Pancreas (tissue), 10 donors: ENCODE measurements around the gene SPIRE1. TPM values are rescaled to one million over a fixed set of nuclear protein-coding genes. Genes with fewer than 3 reads are reported as not detected.

Experiments
- ATAC-seq, 4 donors: fragments of 200-7000 bp; cut with Tn5 transposase; one replicate each; pipeline versions ENCODE4 v1.8.0 to v1.9.1; 2020; ENCODE audit warnings: mild to moderate bottlenecking in 4 of 4, moderate library complexity in 4 of 4
- DNase-seq, 6 donors: peaks; one replicate each; pipeline ENCODE4 v3.0.0-alpha.2; 2020
- FAIRE-seq: peaks from 2 replicates; lab custom pipeline; 2012; peaks lifted over from hg19 to GRCh38; lab: Jason Lieb, UNC
- H3K27ac ChIP-seq, 4 donors: fragments of 200-600 bp; sonication (generic); 1 replicate in 3 of 4; 2 replicates in 1 of 4; pipeline versions ENCODE4 v1.5.0 to v1.8.0; 2020
- H3K27me3 ChIP-seq, 4 donors: fragments of 200-600 bp; one replicate each; pipeline ENCODE4 v1.8.0; 2021
- H3K36me3 ChIP-seq, 3 donors: fragments of 200-600 bp; sonication (generic) in 1 of 3; one replicate each; pipeline versions ENCODE4 v1.5.0 to v1.8.0; 2020 to 2021
- H3K4me1 ChIP-seq, 3 donors: fragments of 200-600 bp; one replicate each; pipeline ENCODE4 v1.8.0; 2021
- H3K4me3 ChIP-seq, 4 donors: fragments of 200-600 bp; sonication (generic) in 2 of 4; one replicate each; pipeline versions ENCODE4 v1.5.0 to v1.8.0; 2020 to 2021
- H3K9me3 ChIP-seq, 4 donors: fragments of 200-600 bp; one replicate each; pipeline ENCODE4 v1.8.0; 2021
- CTCF ChIP-seq, 4 donors: fragments of 200-600 bp; sonication (generic) in 3 of 4; IDR thresholded peaks; one replicate each; pipeline versions ENCODE4 v1.5.0 to v1.8.0; 2021; ENCODE audit warnings: antibody characterized with exemption in 4 of 4
- WGBS, 2 donors: extraction: QIAGEN DNeasy Blood & Tissue Kit; methylation state at CpG; one replicate each; pipeline ENCODE4 v1.1.7; 2013; 5-methylcytosine and 5-hydroxymethylcytosine counted together
- intact Hi-C, 3 donors: fragments of 100-400 bp; cut with DNase I; formaldehyde crosslinking; loops; one replicate each; pipeline versions ENCODE4 v1.11.1 to v1.14.2; 2022
- polyA plus RNA-seq, 2 donors: library from polyadenylated mRNA; stranded (reverse); fragments of 200-250 nt; gene quantifications; one replicate each; pipeline ENCODE4 v1.2.3, GENCODE V29; 2013
- total RNA-seq, 6 donors: library from RNA; stranded (reverse); fragmentation: NEBNext Ultra II Directional in 4 of 6; extraction: Animal tissue kit (Norgen Biotek cat#: 25700) in 4 of 6; gene quantifications; one replicate each; pipeline versions ENCODE4 v1.2.1 to v1.2.4, GENCODE V29; 2021 to 2023
- donor health status: healthy with polysubstance abuse.
- donor health status: DM: no; HTN: no; CAD: no; lungs with moderate emphysema.
- donor health status: DM: no; HTN: no; CAD: no.
- donor health status: control.
- donor health status: control.
- donor health status: Bipolar disorder and iron deficiency.
- donor health status: DM: yes; HTN: yes; CAD: no.
- donor health status: DM: no; HTN: no; CAD: no.
- donor health status: DM: no; HTN: no; CAD: no.
- donor health status: DM: yes; HTN: yes; CAD: no.

The SPIRE1 gene
- total and polyA plus RNA-seq, 8 donors, result 2.9 to 17.6 (median 10.0) TPM

- FAIRE-seq (no peak), ATAC-seq (no peak), DNase-seq (no peak)
- Histone ChIP-seq H3K4me1 (no peaks in the 10 kb centered on the region), H3K9me3 (no peaks in the 10 kb centered on the region), H3K27me3 (peaks cover 0 to 3% (median 0%) of the 10 kb centered on the region in 4 donors), H3K27ac (no peak overlapping the region), H3K36me3 (no peaks in the 10 kb centered on the region), H3K4me3 (no peak overlapping the region)
- 41 to 61% methylated on average over 9 of the region's 9 CpGs for WGBS, 2 donors
- TF ChIP-seq CTCF (IDR thresholded peaks at IDR 0.05), result no peak
- intact Hi-C loops, result no loop called here
Observed at GRCh38 chr18:12401881-12402280, 256.0 kb downstream of the SPIRE1 start.

GRCh38 chr18:12399231-12399630, 258.7 kb downstream of the SPIRE1 start:
- WGBS, 2 donors, result 81% methylated on average over 5 of the region's 5 CpGs

GRCh38 chr18:12398625-12399024, 259.3 kb downstream of the SPIRE1 start:
- ATAC-seq, result no peak
- DNase-seq, result no peak
- TF ChIP-seq CTCF (IDR thresholded peaks at IDR 0.05), result no peak
- Histone ChIP-seq H3K27me3 (no peaks in the 10 kb centered on the region), H3K27ac (no peak overlapping the region), H3K4me3 (no peak overlapping the region), H3K9me3 (no peaks in the 10 kb centered on the region), H3K36me3 (no peaks in the 10 kb centered on the region), H3K4me1 (no peaks in the 10 kb centered on the region)
- intact Hi-C loops, result no loop called here
- no peak for FAIRE-seq
- 64 to 73% methylated on average over 5 of the region's 5 CpGs for WGBS, 2 donors

More at GRCh38 chr18:12399231-12399630, 258.7 kb downstream of the SPIRE1 start:
- H3K27ac ChIP-seq, result no peak overlapping the region
- ATAC-seq (no peak), DNase-seq (no peak), FAIRE-seq (no peak)
- no peak for TF ChIP-seq CTCF (IDR thresholded peaks at IDR 0.05)
- no peaks in the 10 kb centered on the region for H3K4me1 ChIP-seq
- no peak overlapping the region for H3K4me3 ChIP-seq
- H3K36me3 ChIP-seq, result no peaks in the 10 kb centered on the region
- no peaks in the 10 kb centered on the region for H3K27me3 ChIP-seq
- no peaks in the 10 kb centered on the region for H3K9me3 ChIP-seq
- intact Hi-C loops, result no loop called here

- intact Hi-C loops, result no loop called here
- H3K9me3 ChIP-seq, result no peaks in the 10 kb centered on the region
- FAIRE-seq (no peak), ATAC-seq (no peak), DNase-seq (no peak)
- H3K4me1 ChIP-seq, result no peaks in the 10 kb centered on the region
- H3K4me3 ChIP-seq, result no peak overlapping the region
- WGBS, 2 donors, result 70 to 82% methylated on average over 6 of the region's 6 CpGs
- TF ChIP-seq CTCF (IDR thresholded peaks at IDR 0.05), result no peak
- no peak overlapping the region for H3K27ac ChIP-seq
- no peaks in the 10 kb centered on the region for H3K27me3 ChIP-seq
- no peaks in the 10 kb centered on the region for H3K36me3 ChIP-seq
Observed at GRCh38 chr18:12397793-12398192, 260.1 kb downstream of the SPIRE1 start.

- no peaks in the 10 kb centered on the region for H3K9me3 ChIP-seq
- FAIRE-seq, result no peak
- DNase-seq, result no peak
- 78 to 89% methylated on average over 9 of the region's 9 CpGs for WGBS, 2 donors
- no peak overlapping the region for H3K4me3 ChIP-seq
- no peak for TF ChIP-seq CTCF (IDR thresholded peaks at IDR 0.05)
- intact Hi-C loops, result no loop called here
- no peak overlapping the region for H3K27ac ChIP-seq
- no peaks in the 10 kb centered on the region for H3K27me3 ChIP-seq
- no peaks in the 10 kb centered on the region for H3K4me1 ChIP-seq
- no peak for ATAC-seq
- H3K36me3 ChIP-seq, result no peaks in the 10 kb centered on the region
Observed at GRCh38 chr18:12397254-12397653, 260.7 kb downstream of the SPIRE1 start.

Other genes with a start within 250 kb of the SPIRE1 start
- 1 to 10 TPM; 1.8 to 3.6 (median 2.7) TPM for gene CEP76, start 44.6 kb upstream of the SPIRE1 start, total RNA-seq
- 1 to 10 TPM; 1.6 to 2.4 TPM for gene CEP76, start 44.6 kb upstream of the SPIRE1 start, polyA plus RNA-seq
- 10 to 100 TPM; 27.0 to 42.0 (median 33.6) TPM for gene PSMG2, start 44.9 kb upstream of the SPIRE1 start, total RNA-seq
- 10 to 100 TPM; 47.1 to 50.0 TPM for gene PSMG2, start 44.9 kb upstream of the SPIRE1 start, polyA plus RNA-seq
- gene PTPN2, start 226.1 kb upstream of the SPIRE1 start, total RNA-seq, result 10 to 100 TPM; 24.8 to 30.5 (median 26.3) TPM
- 10 to 100 TPM; 22.8 to 37.1 TPM for gene PTPN2, start 226.1 kb upstream of the SPIRE1 start, polyA plus RNA-seq